Suppressor macrophage treated with lipopolysaccharide for 4 hours (primary cell): ENCODE measurements around the gene ARTN.

ENCODE experiments used
- DNase-seq: peaks from one replicate; pipeline ENCODE4 v3.0.0-alpha.2; 2020

ARTN gene, protein sequence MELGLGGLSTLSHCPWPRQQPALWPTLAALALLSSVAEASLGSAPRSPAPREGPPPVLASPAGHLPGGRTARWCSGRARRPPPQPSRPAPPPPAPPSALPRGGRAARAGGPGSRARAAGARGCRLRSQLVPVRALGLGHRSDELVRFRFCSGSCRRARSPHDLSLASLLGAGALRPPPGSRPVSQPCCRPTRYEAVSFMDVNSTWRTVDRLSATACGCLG

DNA sequence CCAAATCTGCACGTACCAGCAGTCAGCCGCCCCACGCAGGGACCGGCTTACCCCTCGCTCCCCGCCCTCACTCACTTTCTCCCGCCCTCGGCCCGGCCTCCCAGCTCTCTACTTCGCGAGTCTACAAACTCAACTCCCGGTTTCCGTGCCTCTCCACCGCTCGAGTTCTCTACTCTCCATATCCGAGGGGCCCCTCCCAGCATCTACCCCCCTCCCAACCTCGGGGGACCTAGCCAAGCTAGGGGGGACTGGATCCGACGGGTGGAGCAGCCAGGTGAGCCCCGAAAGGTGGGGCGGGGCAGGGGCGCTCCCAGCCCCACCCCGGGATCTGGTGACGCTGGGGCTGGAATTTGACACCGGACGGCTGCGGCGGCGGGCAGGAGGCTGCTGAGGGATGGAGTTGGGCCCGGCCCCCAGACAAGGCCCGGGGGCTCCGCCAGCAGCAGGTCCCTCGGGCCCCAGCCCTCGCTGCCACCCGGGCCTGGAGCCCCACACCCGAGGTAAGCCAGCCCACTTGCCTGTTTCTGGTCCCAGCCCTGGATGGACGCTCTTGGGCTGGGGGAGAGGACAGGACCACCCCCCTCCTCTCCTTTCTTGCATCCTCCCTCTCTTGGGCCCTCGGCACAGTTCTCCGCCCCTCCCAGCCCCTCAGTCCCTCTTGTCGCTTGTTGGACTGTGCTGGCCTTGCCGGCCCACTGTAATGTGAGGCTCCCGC is at the start of gene ARTN:
TSS of gene ARTN (plus strand) at position 416 of the 715 bp plus-strand sequence. CDS start 1,856 bp downstream, outside the sequence.
- no peak for DNase-seq

DNA sequence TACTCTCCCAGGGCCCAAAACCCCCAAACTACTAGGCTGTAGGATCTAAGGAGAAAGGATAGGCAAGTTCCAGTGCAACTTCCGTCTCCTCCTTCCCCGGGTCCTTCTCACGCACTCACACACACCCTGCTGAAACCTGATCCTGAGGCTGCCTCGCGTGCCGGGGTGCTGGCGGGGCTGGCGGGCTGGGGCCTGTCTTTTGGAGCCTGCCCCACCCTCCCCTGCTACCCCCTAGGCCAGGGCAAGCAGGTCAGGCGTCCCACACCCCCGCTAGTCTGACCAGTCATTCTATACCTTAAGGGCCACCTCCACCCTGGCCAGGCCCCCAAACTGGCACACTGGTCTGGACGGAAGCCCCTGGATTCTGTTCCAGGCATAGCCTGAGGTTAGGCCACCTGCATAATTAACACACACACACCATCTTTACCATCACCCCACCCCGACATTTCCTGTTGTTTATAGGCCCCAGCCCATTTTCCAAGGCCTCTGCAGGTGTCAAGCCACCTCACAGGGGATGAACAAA is 48.3 kb upstream of the ARTN start:
- DNase-seq = no peak

DNA sequence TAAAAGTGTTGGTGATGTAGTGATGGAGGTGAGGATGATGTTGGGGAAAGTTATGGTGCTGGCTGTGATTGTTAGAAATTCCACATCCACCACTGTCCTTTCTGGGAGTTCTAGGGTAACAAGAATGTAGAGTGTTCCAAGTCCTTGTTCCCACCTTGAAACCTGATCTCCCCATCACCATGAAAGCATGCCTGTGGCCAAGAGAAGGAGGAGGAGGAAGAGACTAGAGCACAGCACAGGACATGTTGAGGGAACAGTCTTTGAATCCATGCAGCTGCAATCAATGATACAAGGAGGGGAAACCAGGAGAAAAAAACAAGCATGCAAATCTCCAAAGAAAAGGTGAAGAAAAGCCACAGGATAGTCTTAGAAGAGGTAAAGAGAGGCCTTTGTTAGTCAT is 45.9 kb upstream of the ARTN start:
- DNase-seq = no peak

DNA sequence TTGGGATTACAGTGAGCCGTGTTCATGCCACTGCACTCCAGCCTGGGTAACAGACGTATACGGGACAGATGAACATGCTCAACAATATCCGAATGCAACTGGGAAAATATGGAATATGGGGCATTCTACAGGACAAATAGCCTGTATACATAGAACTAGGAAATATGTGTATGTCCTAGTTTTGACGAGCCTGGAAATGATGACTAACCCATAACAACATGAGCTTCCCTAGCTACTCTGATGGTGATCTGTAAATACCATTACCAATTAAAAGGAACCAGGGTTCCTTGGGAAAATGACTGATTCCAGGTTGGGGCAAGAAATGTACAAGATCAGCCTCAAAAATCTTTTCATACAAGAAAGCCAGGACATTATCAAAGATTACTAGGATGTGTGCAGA is 42.8 kb upstream of the ARTN start:
- DNase-seq = peak; percentile 22

DNA sequence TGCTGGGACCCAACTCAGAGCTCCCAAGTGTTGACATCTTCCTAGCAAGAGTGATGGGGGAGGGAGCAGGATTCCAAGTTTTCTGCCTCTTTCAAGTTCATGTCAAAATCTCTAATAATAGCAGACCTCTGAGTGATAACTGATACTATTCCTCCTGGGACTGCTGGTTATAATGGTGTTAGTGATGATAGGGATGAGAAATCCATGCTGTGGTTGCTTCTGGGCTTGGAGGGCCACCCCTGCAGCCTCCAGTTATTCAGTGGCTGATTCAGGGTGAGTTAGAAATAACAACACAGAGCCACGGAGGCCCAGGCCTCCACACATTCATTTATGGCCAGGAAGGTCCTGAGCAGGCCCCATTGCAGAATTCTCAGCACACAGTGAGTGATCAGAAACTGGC is 40.6 kb upstream of the ARTN start:
- DNase-seq = no peak

DNA sequence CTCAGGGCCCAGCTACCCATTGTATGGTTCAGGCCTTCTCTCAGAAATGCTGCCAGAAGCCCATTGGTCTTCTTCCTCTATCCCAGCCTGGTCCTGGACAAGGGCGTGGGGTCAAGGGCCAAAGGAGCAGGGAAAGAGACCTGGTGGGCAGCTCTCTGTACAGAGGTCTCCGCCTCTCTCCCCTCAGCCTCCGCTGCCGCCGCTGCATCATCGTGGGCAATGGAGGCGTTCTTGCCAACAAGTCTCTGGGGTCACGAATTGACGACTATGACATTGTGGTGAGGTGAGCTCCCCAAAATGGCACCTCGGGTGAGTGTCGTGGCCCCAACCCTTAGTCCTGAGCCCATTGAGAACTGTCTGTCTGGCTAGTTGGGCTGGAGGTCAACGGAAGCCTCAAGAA is 34.6 kb upstream of the ARTN start:
- DNase-seq = no peak

DNA sequence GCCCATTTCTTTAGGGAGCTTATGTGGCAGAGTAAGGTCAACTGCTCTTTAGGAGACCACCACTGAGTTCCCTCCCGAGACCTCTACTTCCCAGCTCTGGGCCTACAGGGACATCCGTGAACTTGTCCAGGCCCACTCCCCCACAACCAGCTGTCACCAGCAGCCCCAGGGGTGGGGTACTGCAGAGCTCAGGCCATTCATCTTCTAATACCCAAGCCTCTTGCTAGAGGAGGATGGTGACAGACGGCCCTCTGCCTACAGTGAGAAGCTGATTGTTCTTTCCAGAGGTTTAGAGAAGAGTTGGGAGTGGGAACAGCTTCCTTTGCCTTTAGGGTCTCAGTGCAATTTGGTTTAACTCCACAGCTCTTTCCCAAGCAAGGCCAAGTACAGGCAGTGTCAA is 33.2 kb upstream of the ARTN start:
- no peak for DNase-seq

DNA sequence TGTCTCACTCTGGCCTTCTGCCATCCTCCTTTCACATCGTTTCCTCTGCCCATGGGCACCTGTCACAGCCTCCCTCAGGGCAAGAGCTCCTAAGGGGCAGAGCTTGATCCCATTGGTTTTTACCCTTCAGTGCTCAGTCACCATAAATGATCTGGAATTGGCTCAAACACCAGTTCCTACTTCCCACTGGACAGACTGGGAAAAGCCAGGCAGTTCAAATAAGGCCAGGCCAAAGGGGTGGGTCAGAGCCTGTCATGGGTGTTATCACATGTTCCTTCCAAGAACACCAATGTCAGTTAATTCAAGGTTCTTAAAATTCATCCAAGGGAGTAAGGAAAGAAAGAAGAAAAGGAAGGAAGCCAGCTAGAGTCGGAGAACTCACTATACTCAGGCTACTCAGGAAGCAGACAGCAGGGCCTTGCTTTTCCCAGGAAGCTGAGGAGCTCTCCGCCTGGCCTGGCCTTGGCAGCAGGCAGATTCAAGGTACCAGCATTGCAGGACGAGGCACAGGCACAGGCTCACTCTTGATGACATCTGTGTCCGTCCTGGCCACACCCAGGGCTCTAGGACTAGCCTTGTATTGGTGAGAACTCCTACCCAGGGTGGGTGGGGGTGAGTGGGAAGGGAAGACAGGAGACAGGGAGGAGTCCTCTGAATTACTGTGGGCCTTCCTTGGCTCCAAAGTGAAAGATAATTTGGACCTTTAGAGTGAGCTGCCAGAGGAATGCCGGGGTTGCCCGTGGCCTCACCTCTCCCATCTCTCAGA is 32.2 kb upstream of the ARTN start:
- no peak for DNase-seq

DNA sequence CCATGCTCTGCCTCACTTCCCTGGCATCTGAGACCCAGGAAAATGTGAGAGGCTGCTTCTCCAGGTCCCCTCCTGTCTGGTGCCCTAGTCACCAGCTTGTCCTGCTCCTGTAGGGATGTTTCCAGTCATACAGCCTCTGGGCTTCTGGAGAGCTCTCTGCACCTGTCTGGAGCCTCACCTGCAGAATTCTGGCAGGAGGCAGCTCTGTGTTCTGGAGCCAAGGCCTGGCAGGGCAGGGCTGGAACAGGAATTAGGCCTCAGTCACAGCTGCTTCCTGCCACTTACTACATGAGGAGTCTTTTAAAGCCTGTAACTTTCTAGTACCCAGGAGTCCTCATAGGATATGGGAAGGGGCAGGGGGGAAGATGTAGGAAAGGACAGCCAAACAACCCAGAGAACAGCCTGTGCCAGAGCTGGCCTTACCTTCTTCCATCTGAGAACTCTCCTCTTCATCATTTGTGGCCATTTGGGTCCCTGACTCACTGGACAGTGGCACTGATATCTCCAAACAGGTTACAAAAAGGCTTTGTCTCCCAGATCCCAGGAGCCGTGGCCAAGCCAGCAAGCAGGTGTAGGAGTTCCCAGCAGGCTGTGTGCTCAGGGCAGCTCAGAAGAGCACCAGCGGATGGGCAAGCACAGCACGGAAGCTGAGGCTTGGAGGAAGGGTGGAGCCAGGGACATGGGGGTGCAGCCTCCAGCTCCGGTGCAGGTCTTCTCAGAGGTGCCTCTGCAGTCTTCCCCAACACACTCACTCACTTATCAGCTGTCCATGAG is 31.4 kb upstream of the ARTN start:
- DNase-seq = no peak

DNA sequence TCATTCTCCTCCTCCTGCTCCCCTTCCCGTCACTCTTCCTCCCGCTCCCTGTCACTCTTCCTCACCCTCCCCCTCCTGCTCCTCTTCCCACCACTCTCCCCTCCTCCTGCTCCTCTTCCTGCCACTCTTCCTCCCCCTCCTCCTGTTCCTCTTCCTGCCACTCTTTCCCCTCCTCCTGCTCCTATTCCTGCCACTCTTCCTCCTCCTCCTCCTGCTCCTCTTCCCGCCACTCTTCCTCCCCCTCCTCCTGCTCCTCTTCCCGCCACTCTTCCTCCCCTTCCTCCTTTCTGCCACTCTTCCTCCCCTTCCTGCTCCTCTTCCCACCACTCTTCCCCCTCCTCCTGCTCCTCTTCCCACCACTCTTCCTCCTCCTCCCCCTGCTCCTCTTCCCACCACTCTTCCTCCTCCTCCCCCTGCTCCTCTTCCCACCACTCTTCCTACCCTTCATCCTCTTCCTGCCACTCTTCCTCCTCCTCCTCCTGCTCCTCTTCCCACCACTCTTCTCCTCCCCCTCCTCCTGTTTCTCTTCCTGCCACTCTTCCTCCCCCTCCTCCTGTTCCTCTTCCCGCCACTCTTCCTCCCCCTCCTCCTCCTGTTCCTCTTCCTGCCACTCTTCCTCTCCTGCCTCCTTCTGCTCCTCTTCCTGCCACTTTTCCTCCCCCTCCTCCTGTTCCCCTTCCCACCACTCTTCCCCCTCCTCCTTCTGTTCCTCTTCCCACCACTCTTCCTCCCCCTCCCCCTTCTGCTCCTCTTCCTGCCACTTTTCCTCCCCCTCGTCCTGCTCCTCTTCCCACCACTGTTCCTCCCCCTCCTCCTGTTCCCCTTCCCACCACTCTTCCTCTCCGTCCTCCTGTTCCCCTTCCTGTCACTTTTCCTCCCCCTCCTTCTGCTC is 28.7 kb upstream of the ARTN start:
- DNase-seq = no peak

DNA sequence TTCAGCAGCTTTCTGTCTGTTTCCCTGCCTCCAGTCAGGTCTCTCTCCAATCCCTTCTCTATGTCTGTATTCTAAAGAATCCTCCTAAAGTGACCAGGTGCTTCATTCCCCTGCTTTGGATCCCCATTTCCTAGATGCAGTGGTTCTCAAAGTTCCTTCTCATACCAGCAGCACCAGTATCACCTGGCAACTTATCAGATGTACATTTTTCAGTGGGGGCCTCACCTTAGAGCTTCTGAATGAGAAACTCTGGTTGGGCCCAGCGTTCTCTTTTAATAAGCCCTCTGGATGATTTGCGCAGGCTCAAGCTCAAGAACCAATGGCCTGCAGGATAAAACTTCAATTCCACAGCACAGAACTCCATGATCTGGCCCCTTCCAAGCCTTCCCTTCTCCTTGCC is 25.4 kb upstream of the ARTN start:
- DNase-seq = no peak

DNA sequence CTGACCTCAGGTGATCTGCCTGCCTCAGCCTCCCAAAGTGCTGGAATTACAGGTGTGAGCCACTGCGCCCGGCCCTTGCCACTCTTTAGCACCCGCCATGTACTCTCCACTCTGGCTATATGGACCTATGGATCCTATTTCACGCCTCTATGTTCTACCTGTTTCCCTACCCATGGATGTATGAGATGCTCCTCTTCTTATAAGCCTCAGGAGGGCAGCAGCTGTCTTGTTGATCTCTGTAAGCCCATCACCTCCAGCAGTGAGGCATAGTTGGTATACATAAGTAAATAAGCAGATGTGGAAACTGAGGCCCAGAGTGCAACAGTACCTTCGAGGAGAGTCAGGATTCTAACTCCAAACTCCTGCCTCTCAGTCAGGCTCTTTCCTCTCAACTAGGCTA is 24.7 kb upstream of the ARTN start:
- DNase-seq = no peak

DNA sequence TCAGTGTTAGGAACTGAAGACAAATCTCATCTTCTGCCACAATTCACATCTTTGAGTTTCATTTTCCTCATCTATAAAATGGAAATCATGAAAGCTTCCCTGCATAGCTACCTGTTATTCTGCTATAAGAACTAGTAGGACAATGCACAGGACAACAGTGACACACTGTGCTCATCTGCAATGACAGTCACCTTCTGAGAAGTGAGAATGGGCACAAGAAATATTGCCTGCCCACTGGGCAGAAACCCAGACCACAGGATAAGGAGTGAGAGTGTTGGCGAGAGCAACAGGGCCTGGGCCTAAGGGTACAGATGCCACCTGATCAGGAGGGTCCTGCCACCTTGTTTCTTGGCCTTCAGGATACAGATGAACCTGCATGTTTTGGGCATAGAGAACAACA is 23.3 kb upstream of the ARTN start:
- DNase-seq = no peak

DNA sequence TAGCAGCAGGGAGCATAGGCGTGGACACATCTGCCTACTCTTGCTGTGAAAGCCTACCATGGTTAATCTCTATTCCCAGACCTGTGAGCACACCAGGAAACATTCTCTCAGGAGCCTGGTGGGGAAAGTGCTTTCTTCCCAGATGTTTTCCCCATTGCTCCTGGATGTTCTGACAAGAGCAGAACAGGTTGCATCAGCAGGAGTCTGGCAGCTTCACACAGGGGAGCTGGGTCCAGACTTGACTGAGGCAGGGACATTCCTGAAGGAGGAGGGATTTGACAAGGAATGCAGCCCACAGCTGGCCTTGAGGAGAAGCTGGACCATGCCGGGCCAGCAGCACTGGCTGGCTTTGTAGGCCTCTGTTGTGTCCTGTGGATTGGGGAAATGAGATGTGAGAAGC is 21.0 kb upstream of the ARTN start:
- no peak for DNase-seq

DNA sequence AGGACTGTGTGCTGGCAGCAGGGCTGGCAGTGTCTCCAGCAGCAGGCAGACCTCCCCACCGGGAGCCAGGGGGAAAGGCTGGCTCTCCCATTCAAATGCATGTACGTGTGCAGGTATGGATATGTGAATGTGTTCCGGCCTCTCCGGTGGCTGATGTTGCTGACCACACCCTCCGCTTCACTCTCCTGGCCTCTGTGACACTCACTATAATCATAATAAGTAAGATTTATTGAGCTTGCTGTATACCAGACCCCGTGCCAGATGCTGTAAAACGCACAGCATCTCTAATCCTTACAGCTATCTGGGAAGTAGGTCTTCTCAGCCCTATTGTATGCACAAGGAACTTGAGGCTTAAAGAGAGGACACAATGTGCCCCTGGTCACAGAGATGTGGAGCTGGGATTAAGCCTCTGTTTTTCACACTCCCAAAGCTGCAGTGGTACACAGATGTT is 20.5 kb upstream of the ARTN start:
- no peak for DNase-seq

DNA sequence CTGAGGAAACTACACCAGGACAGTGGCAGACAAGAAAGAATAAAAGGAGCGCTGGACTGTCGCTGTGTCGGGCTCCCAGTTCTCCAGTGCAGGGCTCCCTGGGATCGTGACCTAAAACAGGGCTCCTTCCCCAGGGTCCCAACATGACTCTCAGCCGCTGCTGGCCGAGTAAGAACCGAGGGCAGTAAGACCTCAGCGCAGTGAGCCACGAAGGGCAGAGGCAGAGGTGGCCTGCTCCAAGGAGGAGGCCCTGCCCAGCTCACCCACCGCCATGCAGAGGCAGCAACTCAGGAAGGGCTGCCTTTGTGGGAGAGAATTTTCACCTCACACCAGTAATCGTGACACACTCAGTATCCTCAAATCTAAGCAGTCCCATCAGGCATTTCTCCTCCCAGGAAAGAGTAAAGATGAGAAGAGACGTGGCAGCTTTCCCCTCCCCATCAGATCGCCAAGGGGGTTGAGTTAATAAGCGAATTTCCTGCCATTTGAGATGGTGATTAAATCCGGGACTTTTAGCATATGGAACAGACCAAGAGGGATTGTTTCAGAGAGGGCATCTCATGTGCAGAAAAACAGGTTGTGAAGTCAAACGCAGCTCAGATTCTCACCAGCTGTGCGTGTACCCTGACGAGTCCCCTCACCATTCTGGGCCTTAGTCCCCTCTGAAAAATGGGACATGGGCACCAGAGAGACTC is 19.8 kb upstream of the ARTN start:
- DNase-seq = no peak

DNA sequence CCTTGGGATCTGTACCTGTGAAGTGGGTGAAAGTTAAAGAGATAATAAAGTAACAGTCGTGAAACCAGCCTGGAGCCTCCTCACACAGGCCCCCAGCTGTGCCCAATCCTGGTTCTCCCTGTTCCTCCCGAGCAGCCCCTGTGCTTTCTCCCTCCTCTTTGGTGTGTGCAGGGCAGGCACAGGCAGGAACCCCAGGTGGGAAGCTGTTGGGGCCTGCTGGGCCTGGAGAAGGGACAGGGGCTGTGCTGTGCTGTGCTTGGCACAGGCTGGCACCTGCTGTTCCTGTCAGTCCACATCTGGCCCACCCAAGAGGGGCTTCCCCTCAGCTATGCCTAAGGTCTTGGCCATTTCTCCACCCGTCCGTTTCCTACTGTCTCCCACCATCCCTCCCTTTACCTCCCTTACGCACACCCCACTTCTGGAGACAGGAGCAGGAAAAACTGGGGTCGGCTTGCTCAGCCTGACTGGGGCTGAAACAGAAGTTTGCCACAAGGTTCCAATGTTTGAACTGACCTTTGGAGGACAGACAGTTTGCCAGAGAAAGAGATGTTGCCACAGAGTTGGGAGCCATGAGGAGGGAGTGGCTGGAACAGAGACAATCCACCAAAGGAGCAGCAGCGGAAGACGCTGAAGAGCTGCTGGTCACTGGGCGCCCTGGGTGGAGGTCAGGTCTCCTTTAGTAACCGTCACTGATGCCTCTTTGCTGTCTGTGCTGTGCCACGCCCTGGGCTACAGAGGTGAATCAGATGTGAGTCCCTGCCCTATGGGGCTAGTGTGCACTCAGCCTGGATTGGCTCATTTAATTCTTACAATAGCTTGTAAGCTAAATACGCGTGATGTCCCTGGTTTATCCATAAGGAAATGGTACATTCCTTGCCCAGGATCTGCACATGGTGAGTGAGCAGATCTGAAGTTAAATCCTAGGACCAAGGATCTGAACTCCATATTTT is 18.8 kb upstream of the ARTN start:
- no peak for DNase-seq

DNA sequence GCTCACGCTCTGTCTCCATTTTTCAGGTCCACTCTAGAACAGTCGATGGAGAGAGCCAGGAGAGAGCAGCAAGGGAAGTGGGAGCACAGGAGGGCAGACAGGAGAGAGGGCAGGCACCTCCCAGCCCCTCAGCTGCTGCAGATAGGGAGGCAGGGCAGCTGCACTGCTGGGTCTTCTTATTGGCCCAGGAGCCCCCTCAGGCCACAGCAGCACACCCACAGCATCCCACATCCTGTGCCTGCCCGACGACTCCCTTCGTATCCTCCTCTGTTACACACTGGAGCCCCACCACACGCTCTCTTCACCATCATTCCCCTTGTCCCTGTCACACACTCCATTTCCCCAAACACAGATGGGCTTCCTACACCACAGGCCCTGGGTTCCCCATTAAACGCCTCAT is 13.7 kb upstream of the ARTN start:
- DNase-seq = no peak

DNA sequence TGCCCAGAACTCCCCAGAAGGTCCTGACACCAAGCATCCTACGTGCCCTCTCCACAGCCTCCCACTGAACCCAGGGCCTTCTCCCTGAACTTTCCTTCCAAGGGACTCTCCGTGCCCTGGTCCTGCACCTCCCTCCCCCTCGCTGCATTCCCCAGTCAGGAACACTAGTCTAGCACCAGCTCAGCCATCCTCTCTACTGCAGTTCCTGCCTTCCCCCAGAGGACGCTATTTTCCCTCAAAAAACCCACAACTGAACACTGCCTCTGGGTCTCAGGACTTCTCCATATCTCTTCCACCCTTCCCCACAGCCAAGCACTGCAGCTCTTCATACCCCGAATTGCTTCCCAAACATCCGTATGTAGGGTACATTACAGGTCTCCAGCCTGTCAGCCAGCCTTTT is 12.6 kb upstream of the ARTN start:
- DNase-seq = no peak

DNA sequence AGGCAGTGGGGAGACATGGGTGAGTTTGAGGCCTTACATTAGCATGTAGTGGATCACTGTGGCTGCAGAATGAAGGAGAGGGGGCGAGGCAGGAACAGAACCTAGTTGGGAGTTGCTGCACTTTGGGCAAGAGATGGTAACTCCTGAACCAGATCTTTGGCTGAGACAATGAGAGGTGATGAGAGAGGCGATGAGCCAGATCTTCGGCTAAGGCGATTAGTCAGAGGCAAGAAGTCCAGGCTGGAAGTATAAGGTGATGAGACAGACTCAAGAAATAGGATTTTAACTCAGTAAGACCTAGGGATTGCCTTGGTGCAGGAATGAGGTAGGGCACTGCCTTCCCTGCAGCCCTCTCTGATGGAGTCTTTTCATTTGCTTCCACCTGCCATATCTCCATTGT is 9.1 kb upstream of the ARTN start:
- no peak for DNase-seq
